ENCODE data around the gene PPARA.
A peak's percentile ranks its signal among the peaks of the same experiment; 100 is the strongest.

The PPARA gene

DNA sequence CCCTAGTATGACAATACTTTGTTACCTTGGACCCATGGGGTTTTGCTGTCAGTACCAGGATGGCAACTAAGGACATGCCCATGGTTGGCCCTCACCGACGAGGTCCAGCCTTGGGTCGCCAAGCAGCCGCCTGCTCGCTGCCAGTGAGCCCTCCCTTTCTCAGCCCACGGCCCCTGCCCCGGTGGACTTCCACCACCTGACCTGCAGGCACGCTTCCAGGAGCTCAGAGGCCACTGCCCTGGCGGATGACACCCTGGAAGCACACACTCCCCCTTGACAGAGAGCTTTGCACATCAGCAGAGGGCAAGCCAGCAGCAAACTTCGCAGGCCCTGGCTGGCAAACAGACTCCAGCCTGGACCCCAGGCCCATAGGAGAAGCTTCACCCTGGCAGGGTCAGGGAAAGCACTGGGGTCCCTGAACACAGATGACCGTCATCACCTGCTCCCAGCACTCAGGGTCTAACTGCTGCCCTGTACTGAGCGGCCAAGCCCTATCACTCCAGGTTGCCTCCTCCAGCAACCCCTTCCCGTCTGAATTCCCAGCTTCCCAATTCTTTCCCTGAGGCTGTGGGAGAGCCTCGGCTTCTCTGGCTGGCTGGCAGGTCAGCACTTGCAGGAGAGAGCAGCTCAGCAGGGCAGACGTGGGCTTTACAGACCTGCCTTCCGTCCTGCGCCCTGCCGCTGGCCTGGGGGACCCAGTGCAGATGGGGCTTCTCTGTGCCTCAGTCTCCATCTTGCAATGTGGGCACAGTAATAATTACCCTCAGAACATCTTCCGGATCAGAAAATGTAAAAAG lies 2.7 kb upstream of the PPARA start:
- peaks cover 6% of the 10 kb centered on the region for H3K79me1 ChIP-seq (ENCODE audit: low read length)
- H3K9me3 ChIP-seq (ENCODE audit: insufficient read depth, low read depth, low read length), result peaks cover 6% of the 10 kb centered on the region
- H3K4me1 ChIP-seq (ENCODE audit: control insufficient read depth in 1 of 2, insufficient read depth in 2 of 2, low read length in 2 of 2), result peaks cover 7 to 8% of the 10 kb centered on the region in 2 experiments
- H3K23ac ChIP-seq (ENCODE audit: low read length), result no peak overlapping the region
- H2AK5ac ChIP-seq (ENCODE audit: low read length), result no peak overlapping the region
- H3K14ac ChIP-seq (ENCODE audit: low read length), result no peak overlapping the region
- H3K27me3 ChIP-seq (ENCODE audit: insufficient read depth, low read length), result peaks cover 28% of the 10 kb centered on the region
- H4K8ac ChIP-seq (ENCODE audit: low read depth, low read length), result no peak overlapping the region
- H3K9ac ChIP-seq (ENCODE audit: low read length), result no peak overlapping the region
- no peak overlapping the region for H3K4me3 ChIP-seq (ENCODE audit: low read depth, low read length)
- H2AFZ ChIP-seq (ENCODE audit: insufficient read depth, low read length, poor library complexity), result no peak overlapping the region
- WGBS (ENCODE audit: extremely low coverage, insufficient coverage, insufficient read length), result no CpG with 5 or more reads among the region's 19 CpGs
- H2BK12ac ChIP-seq (ENCODE audit: low read length), result no peak overlapping the region
- H2BK5ac ChIP-seq (ENCODE audit: low read depth, low read length, poor library complexity), result no peak overlapping the region
- H3K36me3 ChIP-seq (ENCODE audit: control insufficient read depth in 1 of 2, insufficient read depth in 2 of 2, low read length in 2 of 2), result no peaks in the 10 kb centered on the region
- H3K27ac ChIP-seq (ENCODE audit: low read depth, low read length), result no peak overlapping the region
- no peak overlapping the region for H2BK120ac ChIP-seq (ENCODE audit: insufficient read depth, low read length, poor library complexity)
- no peak overlapping the region for H3K4me2 ChIP-seq (ENCODE audit: low read length)
- DNase-seq, result peak in 1 of 2 donors; percentile 5
- no peak overlapping the region for H3K4ac ChIP-seq (ENCODE audit: low read depth, low read length)
- no peak overlapping the region for H4K91ac ChIP-seq (ENCODE audit: low read depth, low read length)
- no peak overlapping the region for H3K18ac ChIP-seq (ENCODE audit: low read length)
- peaks cover 5% of the 10 kb centered on the region for H3K79me2 ChIP-seq (ENCODE audit: control insufficient read depth, insufficient read depth, low read length, poor library complexity)
- no peak overlapping the region for H4K12ac ChIP-seq (ENCODE audit: low read depth, low read length)

DNA sequence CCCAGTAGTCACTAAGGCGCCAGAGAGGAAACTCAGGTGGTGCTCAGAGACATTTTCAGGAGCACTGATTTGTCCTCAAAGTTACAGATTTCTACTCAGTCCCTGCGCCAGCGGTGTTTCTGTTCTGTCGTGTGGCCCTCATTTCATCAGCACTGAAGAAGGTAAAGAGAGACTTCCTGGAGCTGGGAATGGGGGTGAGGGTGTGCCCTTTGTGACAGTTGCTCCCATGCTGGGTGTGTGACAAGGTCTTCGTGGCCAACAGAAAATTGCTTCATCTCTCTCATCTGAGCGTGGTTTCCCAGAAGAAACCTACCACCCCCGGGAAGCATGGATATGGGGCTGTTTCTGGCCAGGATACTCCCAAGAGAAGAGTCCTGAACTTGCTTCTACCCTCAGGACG lies 2.0 kb upstream of the PPARA start:
- Histone ChIP-seq H3K27me3 (ENCODE audit: insufficient read depth, low read length) (peaks cover 28% of the 10 kb centered on the region), H3K79me2 (ENCODE audit: control insufficient read depth, insufficient read depth, low read length, poor library complexity) (peaks cover 5% of the 10 kb centered on the region), H3K4me1 (ENCODE audit: control insufficient read depth in 1 of 2, insufficient read depth in 2 of 2, low read length in 2 of 2) (peaks cover 7 to 8% of the 10 kb centered on the region in 2 experiments), H4K91ac (ENCODE audit: low read depth, low read length) (no peak overlapping the region), H3K79me1 (ENCODE audit: low read length) (peaks cover 6% of the 10 kb centered on the region), H3K14ac (ENCODE audit: low read length) (no peak overlapping the region), H2AFZ (ENCODE audit: insufficient read depth, low read length, poor library complexity) (no peak overlapping the region), H3K9ac (ENCODE audit: low read length) (no peak overlapping the region), H3K36me3 (ENCODE audit: control insufficient read depth in 1 of 2, insufficient read depth in 2 of 2, low read length in 2 of 2) (no peaks in the 10 kb centered on the region), H3K23ac (ENCODE audit: low read length) (no peak overlapping the region), H4K8ac (ENCODE audit: low read depth, low read length) (no peak overlapping the region), H2AK5ac (ENCODE audit: low read length) (no peak overlapping the region), H3K4me3 (ENCODE audit: low read depth, low read length) (no peak overlapping the region), H2BK12ac (ENCODE audit: low read length) (no peak overlapping the region), H3K9me3 (ENCODE audit: insufficient read depth, low read depth, low read length) (peaks cover 6% of the 10 kb centered on the region), H3K4ac (ENCODE audit: low read depth, low read length) (no peak overlapping the region), H4K12ac (ENCODE audit: low read depth, low read length) (no peak overlapping the region), H3K4me2 (ENCODE audit: low read length) (no peak overlapping the region), H3K27ac (ENCODE audit: low read depth, low read length) (no peak overlapping the region), H2BK120ac (ENCODE audit: insufficient read depth, low read length, poor library complexity) (no peak overlapping the region), H3K18ac (ENCODE audit: low read length) (no peak overlapping the region), H2BK5ac (ENCODE audit: low read depth, low read length, poor library complexity) (no peak overlapping the region)
- no CpG with 5 or more reads among the region's 8 CpGs for WGBS (ENCODE audit: extremely low coverage, insufficient coverage, insufficient read length)
- peak in 1 of 2 donors; percentile 2 for DNase-seq

DNA sequence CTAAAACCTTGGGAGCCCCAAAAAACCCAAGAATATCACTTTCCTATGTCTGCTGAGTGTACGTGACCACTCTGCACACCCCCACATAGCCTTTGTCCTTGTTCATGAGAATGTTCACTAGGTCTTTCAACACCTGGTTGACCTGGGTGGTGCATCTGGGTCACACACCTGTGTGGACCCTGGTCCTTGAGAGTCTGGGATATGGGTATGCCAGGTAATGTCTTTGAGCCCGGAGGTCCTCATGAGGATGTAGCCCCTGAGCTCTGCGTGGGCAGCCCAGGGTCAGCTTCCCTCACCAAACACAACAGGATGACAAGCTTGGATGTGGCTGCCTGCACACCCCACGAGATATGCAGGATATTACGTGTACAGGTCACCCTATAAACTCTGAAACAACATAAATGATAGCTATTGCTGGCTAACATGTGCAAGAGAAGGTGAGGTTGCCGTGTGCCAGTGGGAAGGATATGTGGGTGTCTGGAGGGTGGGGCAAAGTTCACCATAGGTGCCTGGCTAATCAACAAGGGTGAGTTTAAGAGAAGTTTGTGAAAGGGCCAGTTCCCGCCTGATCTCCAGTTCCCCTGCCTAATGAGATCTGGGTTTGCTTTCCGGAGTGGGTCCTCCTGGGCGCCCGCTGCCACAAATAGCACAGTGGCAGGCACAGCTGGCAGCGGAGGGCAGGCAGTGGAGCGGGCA lies 1.4 kb upstream of the PPARA start:
- Histone ChIP-seq H2BK5ac (ENCODE audit: low read depth, low read length, poor library complexity) (no peak overlapping the region), H3K79me1 (ENCODE audit: low read length) (peaks cover 6% of the 10 kb centered on the region), H3K27ac (ENCODE audit: low read depth, low read length) (no peak overlapping the region), H4K12ac (ENCODE audit: low read depth, low read length) (no peak overlapping the region), H2AFZ (ENCODE audit: insufficient read depth, low read length, poor library complexity) (peak overlapping the region; percentile 47), H3K79me2 (ENCODE audit: control insufficient read depth, insufficient read depth, low read length, poor library complexity) (peaks cover 5% of the 10 kb centered on the region), H3K4me1 (ENCODE audit: control insufficient read depth in 1 of 2, insufficient read depth in 2 of 2, low read length in 2 of 2) (peaks cover 7 to 8% of the 10 kb centered on the region in 2 experiments), H4K91ac (ENCODE audit: low read depth, low read length) (no peak overlapping the region), H3K18ac (ENCODE audit: low read length) (no peak overlapping the region), H2BK12ac (ENCODE audit: low read length) (no peak overlapping the region), H3K27me3 (ENCODE audit: insufficient read depth, low read length) (peaks cover 28% of the 10 kb centered on the region), H3K23ac (ENCODE audit: low read length) (no peak overlapping the region), H3K4me3 (ENCODE audit: low read depth, low read length) (no peak overlapping the region), H3K9ac (ENCODE audit: low read length) (no peak overlapping the region), H3K4me2 (ENCODE audit: low read length) (peak overlapping the region; percentile 99), H3K9me3 (ENCODE audit: insufficient read depth, low read depth, low read length) (peaks cover 6% of the 10 kb centered on the region), H2BK120ac (ENCODE audit: insufficient read depth, low read length, poor library complexity) (no peak overlapping the region), H2AK5ac (ENCODE audit: low read length) (no peak overlapping the region), H3K36me3 (ENCODE audit: control insufficient read depth in 1 of 2, insufficient read depth in 2 of 2, low read length in 2 of 2) (no peaks in the 10 kb centered on the region), H3K14ac (ENCODE audit: low read length) (no peak overlapping the region), H3K4ac (ENCODE audit: low read depth, low read length) (no peak overlapping the region), H4K8ac (ENCODE audit: low read depth, low read length) (no peak overlapping the region)
- no peak for DNase-seq
- WGBS (ENCODE audit: extremely low coverage, insufficient coverage, insufficient read length), result no CpG with 5 or more reads among the region's 12 CpGs

DNA sequence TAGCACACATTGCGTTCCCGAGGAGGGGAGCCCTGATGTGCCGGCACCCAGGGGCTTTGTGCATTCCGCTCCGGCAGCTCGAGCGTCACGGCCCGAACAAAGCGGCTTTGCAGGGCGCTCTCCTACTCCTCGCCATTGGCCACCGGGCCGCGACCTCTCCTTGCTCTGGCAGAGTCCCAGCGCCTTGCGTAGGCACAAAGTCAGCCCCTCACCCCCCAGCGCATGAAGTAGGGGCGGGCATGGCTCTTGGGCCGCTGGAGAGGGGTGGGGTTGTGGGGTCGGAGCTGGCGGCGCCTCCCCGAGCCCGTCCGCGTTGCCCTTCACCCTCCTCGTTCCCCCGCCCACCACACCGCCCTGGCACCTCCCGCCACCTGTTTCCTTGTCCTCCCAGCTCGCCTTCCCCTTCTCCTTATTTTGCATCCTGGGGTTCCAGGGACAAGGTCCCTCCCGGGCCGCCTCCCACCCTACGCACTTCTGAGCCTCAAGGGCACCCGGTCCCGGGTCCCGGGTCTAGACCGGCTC lies 753 bp upstream of the PPARA start:
- Histone ChIP-seq H2BK12ac (ENCODE audit: low read length) (no peak overlapping the region), H3K4ac (ENCODE audit: low read depth, low read length) (no peak overlapping the region), H4K12ac (ENCODE audit: low read depth, low read length) (peak overlapping the region; percentile 50), H4K91ac (ENCODE audit: low read depth, low read length) (peak overlapping the region; percentile 32), H3K14ac (ENCODE audit: low read length) (peak overlapping the region; percentile 49), H3K27ac (ENCODE audit: low read depth, low read length) (no peak overlapping the region), H3K36me3 (ENCODE audit: control insufficient read depth in 1 of 2, insufficient read depth in 2 of 2, low read length in 2 of 2) (no peaks in the 10 kb centered on the region), H4K8ac (ENCODE audit: low read depth, low read length) (peak overlapping the region; percentile 74), H3K79me2 (ENCODE audit: control insufficient read depth, insufficient read depth, low read length, poor library complexity) (peaks cover 5% of the 10 kb centered on the region), H3K9ac (ENCODE audit: low read length) (no peak overlapping the region), H3K4me3 (ENCODE audit: low read depth, low read length) (peak overlapping the region; percentile 83), H2BK120ac (ENCODE audit: insufficient read depth, low read length, poor library complexity) (peak overlapping the region; percentile 52), H2BK5ac (ENCODE audit: low read depth, low read length, poor library complexity) (no peak overlapping the region), H3K4me1 (ENCODE audit: control insufficient read depth in 1 of 2, insufficient read depth in 2 of 2, low read length in 2 of 2) (peaks cover 7 to 8% of the 10 kb centered on the region in 2 experiments), H2AK5ac (ENCODE audit: low read length) (no peak overlapping the region), H2AFZ (ENCODE audit: insufficient read depth, low read length, poor library complexity) (peak overlapping the region; percentile 77), H3K9me3 (ENCODE audit: insufficient read depth, low read depth, low read length) (peaks cover 6% of the 10 kb centered on the region), H3K4me2 (ENCODE audit: low read length) (peak overlapping the region; percentile 99), H3K79me1 (ENCODE audit: low read length) (peaks cover 6% of the 10 kb centered on the region), H3K27me3 (ENCODE audit: insufficient read depth, low read length) (peaks cover 28% of the 10 kb centered on the region), H3K23ac (ENCODE audit: low read length) (no peak overlapping the region), H3K18ac (ENCODE audit: low read length) (no peak overlapping the region)
- peak; percentile 19 to 53 for DNase-seq
- WGBS (ENCODE audit: extremely low coverage, insufficient coverage, insufficient read length), result no CpG with 5 or more reads among the region's 39 CpGs

Measured in trophoblast cell (in vitro differentiated cells and primary cell).